BE2C (cell line): Measurements from ENCODE around the gene ZNF69.
"Not testable (repeated sequence)": the region's sequence is repeated elsewhere in the genome, so short reads cannot be mapped to it uniquely, and the experiment has no call there.

ENCODE experiments used
- DNase-seq: peaks from one replicate; pipeline ENCODE4 v3.0.0-alpha.2; 2020
- H3K27me3 ChIP-seq: fragments of 250-450 bp; sonication (Bioruptor Pico); 2 replicates; pipeline ENCODE4 v1.5.1; 2020; ENCODE audit warnings: mild to moderate bottlenecking
- H3K36me3 ChIP-seq: fragments of 250-450 bp; sonication (Bioruptor Pico); 2 replicates; pipeline ENCODE4 v1.5.1; 2020; ENCODE audit warnings: mild to moderate bottlenecking
- H3K4me1 ChIP-seq: fragments of 250-450 bp; sonication (Bioruptor Pico); 2 replicates; pipeline ENCODE4 v1.5.1; 2020
- H3K4me3 ChIP-seq: 2 replicates; pipeline ENCODE4 v1.5.1; 2011; ENCODE audit warnings: low read depth, low read length
- H3K9me3 ChIP-seq: fragments of 250-450 bp; sonication (Bioruptor Pico); 2 replicates; pipeline ENCODE4 v1.5.1; 2020
- CTCF ChIP-seq: IDR thresholded peaks from 2 replicates; pipeline ENCODE4 v1.5.1; 2012; ENCODE audit warnings: mild to moderate bottlenecking, low read depth, low read length

The ZNF69 gene

GRCh38 chr19:11887234-11887610 is 360 bp upstream of the ZNF69 start:
- DNase-seq: no peak
- no peaks in the 10 kb centered on the region for H3K36me3 ChIP-seq
- no peak for TF ChIP-seq CTCF
- H3K4me3 ChIP-seq: peak overlapping the region; percentile 79
- no peaks in the 10 kb centered on the region for H3K4me1 ChIP-seq
- no peaks in the 10 kb centered on the region for H3K9me3 ChIP-seq
- no peaks in the 10 kb centered on the region for H3K27me3 ChIP-seq

GRCh38 chr19:11889901-11890300 is 2.3 kb downstream of the ZNF69 start:
- H3K9me3 ChIP-seq, H3K36me3 ChIP-seq, DNase-seq, H3K27me3 ChIP-seq, H3K4me3 ChIP-seq, H3K4me1 ChIP-seq: not testable (repeated sequence)

GRCh38 chr19:11890634-11891033 is 3.1 kb downstream of the ZNF69 start:
- Histone ChIP-seq H3K4me1 (no peaks in the 10 kb centered on the region), H3K27me3 (no peaks in the 10 kb centered on the region), H3K4me3 (no peak overlapping the region), H3K36me3 (no peaks in the 10 kb centered on the region), H3K9me3 (no peaks in the 10 kb centered on the region)
- no peak for DNase-seq
- no peak for TF ChIP-seq CTCF

- TF ChIP-seq CTCF: no peak
- Histone ChIP-seq H3K36me3 (no peaks in the 10 kb centered on the region), H3K4me1 (no peaks in the 10 kb centered on the region), H3K4me3 (no peak overlapping the region), H3K9me3 (no peaks in the 10 kb centered on the region), H3K27me3 (no peaks in the 10 kb centered on the region)
- DNase-seq: no peak
Observed at GRCh38 chr19:11894851-11895250, 7.3 kb downstream of the ZNF69 start.

GRCh38 chr19:11902228-11902627 is 14.6 kb downstream of the ZNF69 start:
- H3K27me3 ChIP-seq: no peaks in the 10 kb centered on the region
- no peak for DNase-seq
- TF ChIP-seq CTCF: no peak
- no peak overlapping the region for H3K4me3 ChIP-seq
- peaks cover 8% of the 10 kb centered on the region; the same call in 1 of the 2 replicates for H3K36me3 ChIP-seq
- no peaks in the 10 kb centered on the region for H3K4me1 ChIP-seq
- peaks cover 7% of the 10 kb centered on the region for H3K9me3 ChIP-seq

- no peak overlapping the region for H3K4me3 ChIP-seq
- peaks cover 10% of the 10 kb centered on the region for H3K9me3 ChIP-seq
- H3K36me3 ChIP-seq: peaks cover 8% of the 10 kb centered on the region; the same call in 1 of the 2 replicates
- no peak for DNase-seq
- no peaks in the 10 kb centered on the region for H3K4me1 ChIP-seq
- H3K27me3 ChIP-seq: no peaks in the 10 kb centered on the region
- no peak for TF ChIP-seq CTCF
Observed at GRCh38 chr19:11905928-11906327, 18.3 kb downstream of the ZNF69 start.

- H3K4me3 ChIP-seq, H3K4me1 ChIP-seq, H3K36me3 ChIP-seq, H3K9me3 ChIP-seq, DNase-seq, H3K27me3 ChIP-seq: not testable (repeated sequence)
Observed at GRCh38 chr19:11911937-11912336, 24.4 kb downstream of the ZNF69 start.

- DNase-seq, H3K4me3 ChIP-seq, H3K9me3 ChIP-seq, H3K4me1 ChIP-seq, H3K27me3 ChIP-seq, H3K36me3 ChIP-seq: not testable (repeated sequence)
Observed at GRCh38 chr19:11914417-11915051, 27.0 kb downstream of the ZNF69 start.
